Activated CD4-positive, alpha-beta T cell treated with anti-CD3 and anti-CD28 coated beads for 4 hours (primary cell): Measurements from ENCODE around the gene MEAK7.
A peak's percentile ranks its signal among the peaks of the same experiment; 100 is the strongest.

ENCODE experiments used
- DNase-seq, 2 donors: peaks; one replicate each; pipeline ENCODE4 v3.0.0-alpha.2; 2020

MEAK7 gene

DNA sequence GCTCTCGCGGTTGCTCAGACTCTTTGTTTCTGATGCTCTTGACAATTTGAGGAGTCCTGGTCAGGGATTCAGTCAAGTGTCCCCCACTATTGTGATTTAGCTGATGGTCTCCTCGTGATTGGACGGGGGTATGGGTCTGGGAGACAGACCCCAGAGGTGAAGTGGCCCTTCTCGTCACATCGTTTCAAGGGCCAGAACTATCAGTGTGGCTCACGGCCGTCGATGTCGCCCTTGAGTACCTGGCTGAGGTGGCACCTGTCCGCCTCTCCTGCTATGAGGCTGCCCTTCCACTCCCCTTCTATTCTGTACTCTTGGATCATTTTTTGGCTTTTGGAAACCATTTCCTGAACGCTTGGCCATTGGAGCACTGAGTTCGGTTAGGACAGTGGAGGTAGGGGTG lies 7.4 kb upstream of the MEAK7 start:
- DNase-seq: no peak

DNA sequence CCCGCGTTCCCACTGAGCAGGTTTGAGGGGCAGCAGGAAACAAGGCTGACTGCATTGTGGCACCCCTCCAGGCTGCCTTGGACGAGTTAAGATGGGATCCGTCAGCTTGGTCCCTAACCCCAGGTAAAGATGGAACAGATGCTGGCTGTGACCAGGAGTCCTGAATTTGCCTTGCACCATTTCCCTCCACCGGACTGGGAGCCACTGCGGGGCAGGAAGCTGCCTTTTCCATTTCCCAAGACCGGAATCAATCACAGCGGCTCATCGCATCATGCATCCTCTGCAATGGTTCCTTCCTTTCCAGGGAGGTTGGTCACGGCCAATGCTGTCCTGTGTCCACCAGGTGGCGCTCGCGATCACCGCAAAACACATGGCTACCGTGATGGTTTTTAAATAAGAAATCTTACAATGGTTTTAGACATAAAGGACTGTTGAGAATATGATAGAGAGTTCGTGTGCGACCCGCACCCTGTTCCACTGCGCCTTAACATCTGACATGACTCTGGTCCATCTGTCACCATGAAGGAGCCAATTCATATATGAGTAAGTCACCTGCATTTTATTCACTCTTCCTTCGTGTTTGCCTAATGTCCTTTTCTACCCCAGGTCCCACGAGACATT lies 6.8 kb upstream of the MEAK7 start:
- peak; percentile 80 to 86 for DNase-seq

DNA sequence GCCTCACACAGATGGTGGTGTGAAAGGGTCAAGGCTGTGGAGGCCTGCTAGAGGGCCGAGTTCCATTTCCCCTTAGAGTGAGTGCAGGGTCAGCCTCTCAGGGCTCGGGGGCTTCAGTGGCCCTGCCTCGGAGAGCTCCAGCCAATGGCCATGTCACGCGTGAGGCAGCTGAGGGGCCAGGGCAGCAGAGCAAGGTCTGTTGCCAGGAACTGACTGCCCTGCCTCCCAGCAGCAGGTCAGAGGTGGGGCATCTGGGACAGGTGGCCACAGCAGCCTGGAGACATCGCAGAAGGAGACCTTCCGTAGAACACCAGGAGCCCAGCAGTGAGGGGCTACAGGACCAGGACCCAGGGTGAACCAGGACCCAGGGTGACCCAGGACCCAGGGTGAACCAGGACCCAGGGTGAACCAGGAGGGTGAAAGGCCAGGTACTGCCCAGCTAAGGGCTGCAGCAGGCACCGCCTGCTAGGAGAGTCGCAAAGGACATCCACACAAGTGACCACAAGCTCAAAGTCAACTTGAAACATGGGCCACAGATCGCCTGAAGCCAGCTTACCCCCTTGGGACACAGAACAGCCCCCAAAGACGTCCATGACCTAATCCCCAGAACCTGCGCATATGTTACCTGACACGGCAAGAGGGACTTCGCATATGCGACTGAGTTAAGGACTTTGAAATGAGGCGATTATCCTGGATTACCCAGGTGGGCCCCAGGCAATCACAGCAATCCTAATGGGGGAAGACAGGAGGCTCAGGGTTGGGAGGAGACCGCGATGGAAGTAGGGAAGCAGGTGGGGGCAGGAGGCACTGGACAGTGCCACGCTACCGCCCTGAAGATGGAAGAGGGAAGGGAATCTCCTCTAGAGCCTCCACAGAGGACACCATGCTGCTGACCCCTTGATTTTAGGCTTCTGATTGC lies 4.8 kb upstream of the MEAK7 start:
- DNase-seq: no peak

DNA sequence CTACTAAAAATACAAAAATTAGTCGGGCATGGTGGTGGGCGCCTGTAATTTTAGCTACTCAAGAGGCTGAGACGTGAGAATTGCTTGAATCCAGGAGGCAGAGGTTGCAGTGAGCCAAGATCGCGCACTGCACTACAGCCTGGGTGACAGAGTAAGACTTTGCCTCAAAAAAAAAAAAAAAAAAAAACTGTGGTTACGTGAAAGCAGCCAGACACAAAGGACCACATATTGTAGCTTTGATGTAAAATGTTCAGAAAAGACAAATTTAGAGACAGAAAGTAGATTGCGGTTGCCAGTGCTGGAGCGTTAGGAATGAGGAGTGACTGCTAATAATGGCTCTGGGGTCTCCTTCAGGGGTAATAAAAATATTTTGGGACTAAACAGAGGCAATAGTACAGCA lies 4.0 kb upstream of the MEAK7 start:
- no peak for DNase-seq

DNA sequence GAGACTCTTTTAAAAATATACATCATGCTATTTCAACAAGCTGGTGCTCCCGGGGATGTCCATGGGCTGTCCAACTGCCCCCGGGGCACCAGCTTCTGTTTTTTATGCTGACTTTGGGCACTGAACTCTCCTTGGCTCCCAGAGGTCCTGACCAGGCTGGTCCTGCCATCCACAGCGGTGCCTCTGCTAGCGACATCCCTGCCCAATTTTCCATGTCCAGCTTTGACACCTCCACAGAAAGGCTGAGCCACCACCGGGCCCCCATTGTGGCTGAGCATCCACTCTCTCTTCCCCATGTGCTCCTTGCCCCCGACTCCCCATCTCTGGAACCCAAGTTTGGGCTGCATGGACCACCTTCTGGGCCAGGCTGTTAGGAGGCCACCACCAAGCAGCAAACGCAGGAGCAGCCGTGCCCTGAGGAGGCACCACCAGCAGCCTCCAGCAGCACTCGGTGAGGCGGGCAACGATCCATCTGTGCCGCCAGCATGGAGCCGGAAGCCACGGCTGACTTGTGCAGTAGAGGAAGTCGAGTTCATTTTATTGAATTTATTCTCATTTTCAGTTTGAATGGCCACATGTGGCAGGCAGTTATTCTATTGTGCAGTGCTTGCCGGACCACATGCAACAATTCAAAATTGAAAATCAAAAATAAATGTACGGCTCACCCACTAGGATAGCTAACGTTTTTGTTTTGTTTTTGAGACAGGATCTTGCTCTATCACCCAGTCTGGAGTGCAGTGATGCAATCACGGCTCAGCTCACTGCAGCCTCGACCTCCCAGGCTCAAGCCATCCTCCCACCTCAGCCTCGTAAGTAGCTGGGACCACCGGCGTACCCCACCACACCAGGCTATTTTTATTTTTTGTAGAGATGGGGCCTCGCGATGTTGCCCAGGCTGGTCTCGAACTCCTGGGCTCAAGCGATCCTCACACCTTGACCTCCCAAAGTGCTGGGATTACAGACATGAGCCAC lies 2.8 kb upstream of the MEAK7 start:
- DNase-seq: no peak

DNA sequence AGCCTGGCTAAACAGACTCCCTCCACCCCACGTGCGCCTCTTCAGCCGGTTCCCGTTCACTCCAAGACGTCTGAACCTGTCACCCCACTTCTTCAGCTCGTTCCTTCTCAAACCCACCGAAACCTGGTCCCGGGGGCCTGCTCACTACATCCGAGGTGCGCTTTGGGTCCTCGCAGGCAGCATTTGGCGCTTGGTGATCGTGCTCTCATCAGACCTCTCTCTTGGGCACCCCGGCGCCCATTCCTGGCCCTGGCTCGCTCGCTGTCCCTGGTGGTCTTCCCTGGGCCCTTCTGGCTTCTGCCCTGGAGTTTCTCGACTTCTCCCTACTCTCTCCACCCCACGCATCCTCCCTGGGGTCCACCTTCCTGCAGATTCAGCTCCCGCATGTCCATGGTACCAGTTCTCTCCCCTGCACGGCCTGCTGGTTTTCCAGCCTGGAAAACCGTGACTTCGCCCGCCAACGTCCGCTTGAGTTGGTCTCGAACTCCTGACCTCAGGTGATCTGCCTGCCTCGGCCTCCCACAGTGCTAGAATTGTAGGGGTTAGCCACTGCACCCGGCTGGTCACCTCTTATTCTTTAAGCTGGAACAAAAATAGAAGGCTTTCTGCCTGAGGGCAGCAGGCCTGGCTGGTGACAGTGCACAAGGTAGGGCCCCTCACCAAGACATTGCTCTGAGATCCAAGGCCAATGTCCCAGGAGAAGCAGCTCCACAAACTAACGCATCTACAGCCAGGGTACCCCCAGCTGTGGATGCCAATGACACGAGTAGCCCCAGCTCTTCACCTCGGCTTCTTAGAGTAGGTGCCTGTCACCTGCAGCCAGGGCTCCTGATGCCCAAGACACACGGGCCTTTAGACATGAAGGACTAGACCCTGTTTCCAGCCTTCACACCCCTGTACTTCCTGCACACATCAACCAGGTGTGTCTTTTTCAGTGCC lies 1.1 kb upstream of the MEAK7 start:
- DNase-seq: no peak

DNA sequence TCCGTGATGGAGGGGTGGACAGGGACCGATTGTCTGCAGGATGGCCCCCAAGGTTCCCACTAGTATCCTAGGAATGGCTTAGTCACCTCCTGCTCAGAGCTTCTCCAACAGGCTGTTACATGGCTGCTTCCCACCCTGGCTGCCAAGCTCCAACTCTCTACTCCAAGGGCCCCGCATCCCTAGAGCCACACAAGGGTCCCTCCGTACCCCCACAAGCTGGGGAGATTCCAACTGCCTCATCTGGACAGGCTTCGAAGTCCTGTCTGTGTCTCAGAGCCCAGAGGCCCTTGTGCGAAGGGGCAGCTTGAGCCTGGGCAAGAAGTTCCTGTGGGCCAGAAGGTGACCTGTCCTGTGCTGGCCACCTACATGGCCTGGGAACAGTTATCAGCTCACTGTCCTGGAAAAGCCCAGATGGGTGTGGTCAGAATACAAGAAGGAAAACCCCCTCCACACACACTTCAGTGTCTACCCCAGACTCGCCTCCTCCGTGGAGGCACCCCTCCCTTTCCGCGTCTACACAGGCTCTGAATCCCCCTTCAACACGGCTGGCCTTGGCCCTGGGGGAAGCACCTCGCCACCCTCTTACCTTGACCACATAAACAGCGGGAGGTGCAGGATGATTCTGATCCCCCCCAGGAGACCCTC lies 586 bp downstream of the MEAK7 start:
- DNase-seq: no peak

DNA sequence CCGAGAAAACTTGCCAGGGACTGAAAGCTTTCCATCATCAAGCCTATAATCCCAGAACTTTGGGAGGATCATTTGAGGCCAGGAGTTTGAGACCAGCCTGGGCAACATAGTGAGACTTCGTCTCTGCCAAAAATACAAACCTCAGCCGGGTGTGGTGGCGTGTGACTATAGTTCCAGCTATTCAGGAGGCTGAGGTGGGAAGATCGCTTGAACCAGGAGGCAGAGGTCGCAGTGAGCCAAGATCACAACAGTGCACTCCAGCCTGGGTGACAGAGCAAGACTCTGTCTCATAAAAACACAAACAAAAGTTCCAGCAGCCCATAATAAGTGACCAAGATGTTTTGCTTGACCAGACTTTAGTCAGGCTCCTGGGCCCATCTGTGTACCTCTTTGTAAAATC lies 1.9 kb downstream of the MEAK7 start:
- no peak for DNase-seq

DNA sequence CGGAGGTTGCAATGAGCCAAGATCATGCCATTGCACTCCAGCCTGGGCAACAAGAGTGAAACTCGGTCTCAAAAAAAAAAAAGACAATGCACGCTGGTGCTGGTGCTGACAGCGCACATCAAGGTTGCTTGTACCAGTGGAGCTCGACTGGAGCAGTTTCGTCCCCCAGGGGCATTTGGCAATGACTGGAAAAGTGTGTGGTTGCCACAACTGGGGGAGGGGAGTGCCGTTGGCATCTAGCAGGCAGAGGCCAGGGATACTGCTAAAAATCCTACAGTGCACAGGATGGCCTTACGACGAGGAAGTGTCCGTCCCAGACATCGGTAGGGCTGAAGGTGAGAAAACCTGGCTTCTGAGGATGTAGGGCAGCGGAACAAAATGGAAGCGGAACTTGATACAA lies 2.4 kb downstream of the MEAK7 start:
- no peak for DNase-seq

DNA sequence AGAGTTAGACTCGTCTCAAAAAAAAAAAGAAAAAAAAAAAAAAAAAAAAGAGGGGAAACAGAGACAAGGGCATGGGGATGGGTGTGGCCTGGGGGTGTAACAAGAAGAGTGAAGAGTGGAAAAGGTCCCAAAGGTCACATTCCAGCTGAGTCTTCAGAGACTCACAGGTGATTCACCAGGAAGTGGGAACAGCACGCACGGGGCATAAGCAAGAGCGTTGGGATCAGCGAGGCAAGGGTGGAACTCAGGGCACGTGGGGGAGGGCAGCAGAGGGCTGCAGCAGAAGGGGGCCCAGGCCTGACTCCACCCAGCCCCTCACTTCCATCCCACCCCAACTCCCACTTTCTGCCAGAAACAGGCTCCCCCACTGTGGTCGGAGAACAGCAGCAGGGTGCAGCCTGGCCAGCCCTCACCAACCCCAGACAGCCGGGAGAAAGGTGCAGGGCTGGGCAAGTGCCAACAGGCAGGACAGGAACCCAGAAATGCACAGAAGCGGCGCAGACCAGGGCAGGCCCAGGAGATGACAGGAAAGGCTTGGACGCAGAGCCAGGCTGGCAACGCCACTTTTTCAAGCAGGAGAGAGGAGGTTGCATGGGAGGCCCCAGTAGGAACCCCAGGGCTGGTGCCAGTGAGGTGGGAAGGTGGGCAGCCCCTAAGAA lies 3.3 kb downstream of the MEAK7 start:
- no peak for DNase-seq

DNA sequence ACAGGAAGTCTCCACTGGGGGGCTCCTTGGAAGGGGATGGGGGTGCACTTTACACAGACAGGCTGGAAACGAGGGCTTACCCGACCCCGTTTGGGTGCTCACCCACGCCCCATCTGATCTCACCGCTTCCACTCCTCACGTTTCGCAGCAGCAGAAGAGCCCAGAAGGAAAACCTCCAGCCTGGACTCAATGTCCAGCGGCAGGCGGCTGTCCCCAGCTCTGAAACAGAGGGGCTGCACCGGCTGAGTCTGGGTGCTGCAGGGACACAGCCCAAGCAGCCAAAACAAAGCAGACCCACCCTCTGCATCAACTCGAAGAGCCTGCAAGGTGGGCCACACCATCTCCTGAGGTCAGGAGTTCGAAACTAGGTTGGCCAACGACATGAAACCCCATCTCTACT lies 3.9 kb downstream of the MEAK7 start:
- no peak for DNase-seq

DNA sequence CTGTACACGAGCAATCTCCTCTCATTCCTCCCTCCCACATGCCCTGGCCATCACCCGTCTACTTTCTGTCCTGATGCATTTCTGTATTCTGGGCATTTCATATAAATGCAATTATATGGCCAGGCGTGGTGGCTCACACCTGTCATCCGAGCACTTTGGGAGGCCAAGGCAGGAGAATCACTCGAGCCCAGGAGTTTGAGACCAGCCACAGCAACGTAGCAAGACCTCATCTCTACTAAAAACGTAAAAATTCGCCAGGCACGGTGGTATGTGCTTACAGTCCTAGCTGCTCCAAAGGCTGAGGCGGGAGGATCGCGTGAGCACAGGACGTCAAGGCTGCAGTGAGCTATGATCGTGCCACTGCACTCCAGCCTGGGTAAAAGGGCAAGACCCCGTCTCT lies 4.8 kb downstream of the MEAK7 start:
- DNase-seq: no peak

DNA sequence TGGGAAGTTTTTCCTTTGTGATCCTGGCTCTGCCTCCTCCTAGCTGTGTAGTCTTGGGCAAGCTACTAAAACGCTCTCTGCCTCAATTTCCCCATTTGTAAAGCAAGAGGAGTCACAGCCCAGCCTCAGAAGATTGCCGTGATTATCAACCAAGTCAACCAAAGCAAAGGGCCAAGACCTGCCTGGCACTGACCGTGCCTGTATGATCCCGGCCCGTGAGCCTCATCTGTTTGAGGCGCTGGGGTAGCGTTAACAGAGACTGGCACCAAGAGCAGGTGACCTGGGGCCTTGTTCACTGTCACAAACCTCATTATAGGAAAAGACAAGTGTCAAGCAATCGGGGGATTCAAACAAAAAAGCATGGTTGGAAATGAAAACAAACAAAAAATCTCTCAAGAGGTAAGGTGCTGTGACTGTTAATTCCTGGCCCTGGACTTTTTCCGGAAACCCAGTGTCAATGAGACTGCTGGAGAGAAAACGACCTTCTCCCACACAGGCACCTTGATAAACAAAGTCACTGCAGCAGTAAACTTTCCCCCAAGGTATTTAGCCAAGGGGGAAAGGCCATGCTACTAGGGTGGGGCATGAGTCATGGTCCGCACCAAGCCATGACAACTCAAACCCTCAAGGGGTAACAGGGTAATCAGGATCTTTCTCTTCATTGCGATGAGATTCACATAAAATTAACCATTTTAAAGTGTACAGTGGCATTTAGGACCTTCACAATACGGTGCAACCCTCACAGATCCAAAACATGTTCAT lies 5.4 kb downstream of the MEAK7 start:
- DNase-seq: no peak

DNA sequence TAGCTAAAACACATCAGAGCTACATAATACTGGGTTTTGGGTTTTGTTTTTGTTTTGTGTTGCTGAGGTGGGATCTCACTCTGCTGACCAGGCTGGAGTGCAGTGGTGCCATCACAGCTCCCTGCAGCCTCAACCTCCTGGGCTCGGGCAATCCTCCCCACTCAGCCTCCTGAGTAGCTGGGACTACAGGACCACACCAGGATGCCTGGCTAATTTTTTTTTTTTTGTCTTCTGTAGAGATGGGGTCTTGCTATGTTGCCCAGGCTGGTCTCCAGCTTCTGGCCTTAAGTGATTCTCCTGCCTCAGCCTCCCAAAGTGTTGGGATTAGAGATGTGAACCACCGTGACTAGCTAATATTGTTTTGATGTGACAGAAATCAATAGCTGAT lies 6.2 kb downstream of the MEAK7 start:
- no peak for DNase-seq

DNA sequence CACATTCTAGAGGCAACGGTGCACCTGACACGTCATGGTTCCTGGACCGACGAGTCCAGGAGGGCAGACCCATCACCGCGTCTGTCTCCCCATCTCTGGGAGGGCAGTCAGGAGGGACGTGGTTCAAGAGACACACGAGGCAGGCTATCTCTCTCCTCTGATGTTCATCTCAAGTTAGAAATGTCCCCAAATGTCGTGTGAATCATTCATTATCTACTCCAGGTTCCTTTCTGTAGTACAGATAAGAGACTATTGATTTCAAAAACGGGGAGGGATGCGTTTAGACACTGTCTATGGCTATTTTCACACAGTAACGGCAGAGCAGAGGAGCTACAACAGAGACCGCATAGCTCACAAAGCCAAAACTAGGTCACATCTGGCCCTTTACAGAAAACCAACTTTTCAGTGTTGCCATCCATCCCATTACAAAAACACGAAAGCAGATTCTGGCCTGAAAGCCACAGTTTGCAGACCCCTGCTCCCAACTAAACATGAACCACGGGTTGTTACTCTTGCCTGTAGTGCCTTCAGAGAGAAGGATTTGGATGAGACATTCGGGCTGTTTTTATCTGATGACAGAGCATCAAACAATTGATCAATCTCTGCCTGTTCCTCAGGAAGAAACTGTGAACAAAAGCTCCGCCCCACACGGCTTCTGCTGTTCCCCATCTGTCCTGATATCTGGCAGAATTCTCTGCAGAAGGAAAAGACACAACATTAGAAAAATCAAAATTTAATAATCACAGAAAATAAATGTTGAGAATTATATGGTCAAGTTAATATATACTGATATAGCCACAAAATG lies 6.8 kb downstream of the MEAK7 start:
- no peak for DNase-seq

DNA sequence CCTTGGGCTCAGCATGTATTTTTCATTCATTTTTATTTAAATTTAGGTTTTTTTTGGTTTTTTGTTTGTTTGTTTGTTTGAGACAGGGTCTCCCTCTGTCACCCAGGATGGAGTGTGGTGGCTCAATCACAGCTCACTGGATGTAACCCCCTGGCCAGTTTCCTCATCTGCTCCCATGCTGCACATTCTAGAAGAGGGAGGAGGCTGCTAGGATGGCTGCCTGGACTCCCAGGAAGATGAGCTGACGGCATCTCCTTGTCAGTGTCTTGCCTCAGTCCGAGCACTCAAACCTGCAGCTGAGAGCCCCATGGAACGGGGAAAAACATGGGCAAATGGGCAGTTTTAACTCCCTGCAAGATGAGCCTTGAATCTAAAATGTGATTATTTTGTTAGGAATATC lies 7.5 kb downstream of the MEAK7 start:
- no peak for DNase-seq

DNA sequence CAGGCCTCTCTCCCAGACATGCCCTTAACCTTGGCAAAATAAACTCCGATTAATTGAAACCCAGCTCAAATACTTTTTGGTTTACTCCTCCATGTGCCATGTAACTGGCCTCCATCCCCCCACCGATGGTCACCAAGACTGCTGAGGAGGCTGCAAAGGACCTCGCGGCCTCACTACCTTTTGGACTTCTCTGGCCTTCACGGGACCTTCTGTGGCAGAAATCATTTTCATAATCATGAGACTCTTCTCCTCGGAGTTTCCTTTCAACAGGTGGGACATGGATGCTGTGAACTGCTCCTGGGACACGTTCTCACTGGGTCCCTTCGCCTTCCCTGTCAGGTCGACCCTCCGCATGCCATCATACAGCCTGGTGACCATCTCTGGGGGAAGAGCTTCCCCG lies 9.0 kb downstream of the MEAK7 start:
- DNase-seq: no peak

DNA sequence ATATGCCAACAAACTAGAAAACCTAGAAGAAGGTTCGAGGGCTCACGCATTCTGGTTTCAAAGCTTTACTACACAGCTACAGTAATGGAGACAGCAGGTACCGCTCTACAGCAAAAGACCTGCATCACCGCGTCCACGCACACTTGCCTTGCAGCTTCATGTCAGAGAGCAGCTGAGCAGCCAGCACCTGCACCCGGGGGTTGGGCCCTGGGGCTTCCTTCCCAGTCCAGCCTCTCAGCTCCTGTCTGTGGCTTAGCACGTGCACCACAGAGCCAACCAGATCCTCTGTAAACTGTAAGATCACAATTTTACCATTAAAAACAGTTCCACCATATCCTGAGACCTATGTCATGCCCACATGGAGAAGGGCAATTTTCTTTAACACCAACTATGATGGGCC lies 15.3 kb downstream of the MEAK7 start:
- no peak for DNase-seq

DNA sequence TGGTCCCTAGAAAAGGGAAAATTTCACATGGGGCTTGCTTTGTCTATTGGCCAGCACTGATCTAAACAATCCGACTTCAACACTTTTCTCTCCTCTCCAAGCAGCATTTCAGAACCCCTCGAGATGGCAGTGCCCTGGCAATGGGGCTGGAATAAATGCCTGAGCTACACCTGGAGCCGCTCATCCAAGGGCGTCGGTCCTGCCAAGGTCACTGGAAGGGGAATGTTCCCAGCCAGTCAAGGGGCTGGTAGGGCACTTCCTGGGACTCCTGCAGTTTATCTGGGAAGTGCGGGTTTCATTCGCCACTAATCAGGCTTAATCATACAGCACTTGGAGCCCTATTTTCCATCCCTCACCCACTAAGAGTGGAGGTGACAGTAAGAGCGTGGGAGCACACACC lies 17.1 kb downstream of the MEAK7 start:
- no peak for DNase-seq
